ENCODE results near the gene VWA2.
A peak's percentile ranks its signal among the peaks of the same experiment; 100 is the strongest.
"Not testable (repeated sequence)": the region's sequence is repeated elsewhere in the genome, so short reads cannot be mapped to it uniquely, and the experiment has no call there.

Gene VWA2

DNA sequence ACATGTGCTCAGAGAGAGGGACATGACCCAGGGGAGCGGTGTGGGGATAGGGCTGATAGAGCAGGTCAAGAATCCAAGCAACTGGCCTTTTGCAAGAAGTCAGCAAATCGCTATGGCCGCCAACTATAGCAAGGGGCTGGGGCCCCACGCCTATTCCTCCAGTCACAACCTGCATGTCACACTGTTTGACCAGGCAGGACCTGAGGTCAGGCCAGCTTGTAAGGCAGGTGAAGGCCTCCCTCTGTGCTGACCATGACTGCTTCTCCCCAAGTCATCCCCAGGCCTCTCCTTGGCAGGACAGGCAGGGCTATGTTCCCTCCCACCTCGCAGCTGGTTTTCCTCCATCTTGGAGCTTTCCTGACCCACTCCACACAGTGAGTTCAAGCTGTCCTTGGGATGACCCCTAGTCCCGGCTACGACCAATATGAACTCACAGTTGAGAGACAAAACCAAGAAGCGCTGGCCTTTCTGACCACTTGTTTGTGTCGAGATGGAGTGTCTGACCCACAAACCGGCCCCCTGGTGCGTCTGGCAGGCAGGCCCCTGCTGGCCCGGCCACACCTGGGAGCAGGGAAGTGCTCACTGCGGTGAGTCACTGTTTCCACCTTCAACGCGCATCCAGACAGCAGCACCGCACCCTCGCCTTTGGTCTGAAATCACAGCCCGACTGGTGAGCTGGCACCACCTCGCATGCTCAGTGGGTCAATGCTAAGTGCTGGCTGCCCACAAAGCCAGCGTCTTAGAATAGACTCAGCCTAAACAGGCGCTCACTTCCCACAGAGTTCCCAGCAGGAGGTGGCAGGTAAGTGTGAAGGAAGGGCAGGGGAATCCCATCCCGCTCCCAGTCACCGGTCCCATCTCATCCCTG is 81.4 kb downstream of the VWA2 start:
- DNase-seq (ENCODE audit: low read depth): peak; percentile 33

DNA sequence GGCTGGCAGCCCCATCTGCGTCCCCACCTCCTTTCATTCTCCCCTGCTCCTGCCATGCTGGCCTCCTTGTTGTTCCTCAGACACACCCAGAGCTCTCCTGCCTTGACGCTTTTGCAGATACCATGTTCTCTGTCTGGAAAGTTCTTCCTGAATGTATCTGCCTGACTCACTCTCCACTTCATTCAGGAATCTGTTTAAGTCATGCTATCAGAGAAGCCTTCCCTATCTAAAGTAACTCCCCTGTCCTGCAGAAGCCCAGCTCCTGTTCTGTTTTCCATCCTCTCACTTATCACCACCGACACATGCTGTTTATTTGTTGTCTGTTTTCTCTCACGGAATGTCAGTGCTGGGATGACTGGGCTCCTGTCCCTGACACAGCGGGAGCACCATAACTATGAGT is 83.3 kb downstream of the VWA2 start:
- DNase-seq (ENCODE audit: low read depth): peak; percentile 92

DNA sequence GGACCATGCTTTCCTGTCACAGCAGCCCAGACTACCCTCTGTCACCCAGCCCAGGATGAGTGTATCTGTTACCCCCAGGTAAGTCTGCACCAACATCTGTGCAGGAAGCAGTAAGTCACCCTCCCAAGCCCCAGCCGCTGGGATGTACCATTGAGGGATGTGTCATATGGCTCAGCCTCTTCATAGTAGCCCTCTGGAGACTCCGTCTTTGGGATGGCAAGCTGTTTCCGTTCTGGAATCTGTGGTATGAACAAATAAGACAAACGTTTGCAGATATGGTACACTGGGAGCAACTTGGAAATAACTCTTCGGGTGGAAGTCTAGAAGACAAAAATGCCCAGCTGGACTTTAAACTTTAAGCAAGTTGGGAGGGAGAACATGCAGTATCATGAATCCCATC is 84.0 kb downstream of the VWA2 start:
- peak; percentile 70 for DNase-seq (ENCODE audit: low read depth)

DNA sequence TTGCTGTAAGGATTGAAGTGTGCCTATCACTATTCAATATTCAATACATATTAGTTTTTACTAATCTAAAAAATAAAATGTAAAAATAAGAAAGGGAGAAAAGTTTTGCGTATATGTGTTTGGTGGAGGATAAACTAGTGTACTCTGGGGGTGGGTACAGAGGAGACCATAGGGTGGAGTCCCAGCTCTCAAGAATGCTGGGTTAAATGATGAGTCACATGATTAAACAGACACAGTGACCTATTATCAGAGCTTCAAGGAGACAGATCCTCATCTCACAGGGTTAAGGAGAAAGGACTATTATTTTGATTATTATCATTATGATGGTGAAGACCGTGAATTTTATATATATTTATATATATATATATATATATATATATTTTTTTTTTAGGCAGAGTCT is 87.7 kb downstream of the VWA2 start:
- no peak for DNase-seq (ENCODE audit: low read depth)

DNA sequence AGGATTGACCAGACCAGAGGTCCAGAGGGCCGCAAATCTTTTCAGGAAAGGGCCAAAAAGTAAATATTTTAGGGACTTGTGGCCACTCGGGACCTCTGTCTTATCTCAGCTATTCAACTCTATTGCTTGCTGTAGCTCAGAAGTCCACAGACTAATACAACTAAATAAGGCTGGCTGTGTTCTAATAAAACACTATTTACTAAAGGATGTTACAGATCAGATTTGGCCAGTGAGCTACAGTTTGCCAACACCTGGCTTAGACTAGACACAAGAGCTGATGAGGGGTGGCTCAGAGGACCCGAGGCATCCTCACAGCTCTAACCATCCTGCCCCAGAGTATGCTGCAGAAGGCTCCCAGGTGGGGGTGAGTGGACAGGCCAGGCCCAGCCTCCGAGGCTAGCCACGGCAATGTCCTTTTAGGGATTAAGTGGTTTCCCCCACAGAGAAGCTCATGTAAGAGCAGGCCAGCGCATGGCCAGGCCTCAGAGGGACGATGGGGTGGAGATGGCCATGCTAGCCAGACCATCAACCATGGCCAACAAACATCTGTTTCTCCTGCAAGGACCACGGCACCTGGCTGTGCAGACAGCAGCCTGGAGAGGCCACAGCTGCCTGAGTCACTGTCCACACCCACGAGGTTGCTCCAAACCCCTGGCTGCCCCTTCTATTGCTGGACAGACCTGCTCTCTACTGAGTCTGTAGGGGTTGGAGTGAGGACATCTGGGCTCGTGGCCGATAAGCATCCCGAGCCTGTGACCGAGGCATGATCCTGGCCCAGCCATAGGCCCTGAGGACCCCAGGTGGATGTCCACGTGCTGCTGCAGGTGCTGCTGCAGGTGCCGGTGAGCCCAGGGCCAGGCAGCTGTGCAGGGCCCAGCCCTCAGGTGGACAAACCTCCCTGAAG is 88.7 kb downstream of the VWA2 start:
- DNase-seq (ENCODE audit: low read depth): no peak

DNA sequence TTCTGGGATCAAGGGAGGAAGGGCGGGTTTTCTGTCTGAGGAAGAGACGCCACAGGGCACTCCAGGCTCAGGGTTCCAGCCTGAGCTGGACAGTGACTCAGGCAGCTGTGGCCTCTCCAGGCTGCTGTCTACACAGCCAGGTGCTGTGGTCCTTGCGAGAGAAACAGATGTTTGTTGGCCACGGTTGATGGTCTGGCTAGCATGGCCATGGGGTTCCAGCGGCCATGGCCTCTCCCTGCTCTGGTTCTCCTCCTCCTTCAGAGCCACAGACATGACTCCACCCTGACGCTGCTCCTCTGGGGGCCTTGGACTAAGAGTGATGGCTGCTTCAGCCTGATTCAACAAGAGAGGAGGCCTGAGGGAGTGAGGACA is 89.4 kb downstream of the VWA2 start:
- no peak for DNase-seq (ENCODE audit: low read depth)

DNA sequence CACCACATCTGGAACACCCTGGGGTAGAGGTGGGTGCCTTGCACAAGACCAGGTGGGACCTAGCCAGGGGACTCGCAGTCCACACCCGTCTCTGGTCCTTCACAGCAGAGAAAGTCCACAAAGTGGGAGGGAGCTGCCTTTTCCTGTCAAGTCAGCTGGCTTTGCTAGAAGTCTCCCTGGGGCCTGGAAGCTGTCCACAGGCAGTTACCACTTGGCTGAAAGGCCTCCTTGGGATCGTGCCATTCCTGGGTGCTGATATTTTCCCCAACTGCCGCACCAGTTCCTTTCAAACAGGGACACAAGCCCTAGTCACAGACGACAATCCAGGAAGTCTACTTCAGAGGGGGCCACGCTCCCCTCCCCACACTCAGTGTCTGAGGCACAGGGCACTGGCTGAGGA is 89.8 kb downstream of the VWA2 start:
- no peak for DNase-seq (ENCODE audit: low read depth)

DNA sequence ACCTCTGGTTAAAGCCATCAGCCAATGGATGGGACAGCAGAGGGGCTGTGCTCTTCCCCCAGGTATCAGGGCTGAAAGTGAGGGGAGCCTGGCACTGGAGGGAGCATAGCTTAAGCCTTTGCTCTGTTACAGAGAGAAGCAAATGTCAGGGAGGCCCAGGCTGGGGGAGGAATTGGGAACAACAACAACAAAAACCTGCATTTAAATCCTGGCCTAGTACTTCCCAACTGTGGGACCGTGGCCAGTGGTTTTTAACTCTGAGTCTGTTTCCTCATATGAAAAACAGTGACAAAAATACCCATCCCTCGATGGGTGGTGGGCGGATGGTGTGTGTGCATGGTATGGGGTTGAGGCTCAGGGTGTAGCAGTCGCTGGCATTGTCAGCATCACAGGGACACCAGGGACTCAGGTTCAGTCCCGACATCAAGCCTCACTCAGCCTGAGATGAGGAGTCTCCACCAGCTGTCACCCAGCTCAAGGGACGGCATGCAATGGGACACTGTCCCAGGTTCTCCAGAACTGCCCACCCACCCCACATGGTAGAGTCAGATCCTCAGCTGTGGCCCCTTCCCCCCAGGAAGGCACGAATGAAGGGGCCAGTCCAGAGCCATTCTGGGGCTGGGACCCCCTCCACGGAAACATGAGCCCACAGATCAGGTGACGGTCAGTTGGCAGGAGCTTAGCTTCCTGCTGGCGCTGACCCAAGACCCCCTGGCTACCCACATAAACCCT is 90.7 kb downstream of the VWA2 start:
- no peak for DNase-seq (ENCODE audit: low read depth)

DNA sequence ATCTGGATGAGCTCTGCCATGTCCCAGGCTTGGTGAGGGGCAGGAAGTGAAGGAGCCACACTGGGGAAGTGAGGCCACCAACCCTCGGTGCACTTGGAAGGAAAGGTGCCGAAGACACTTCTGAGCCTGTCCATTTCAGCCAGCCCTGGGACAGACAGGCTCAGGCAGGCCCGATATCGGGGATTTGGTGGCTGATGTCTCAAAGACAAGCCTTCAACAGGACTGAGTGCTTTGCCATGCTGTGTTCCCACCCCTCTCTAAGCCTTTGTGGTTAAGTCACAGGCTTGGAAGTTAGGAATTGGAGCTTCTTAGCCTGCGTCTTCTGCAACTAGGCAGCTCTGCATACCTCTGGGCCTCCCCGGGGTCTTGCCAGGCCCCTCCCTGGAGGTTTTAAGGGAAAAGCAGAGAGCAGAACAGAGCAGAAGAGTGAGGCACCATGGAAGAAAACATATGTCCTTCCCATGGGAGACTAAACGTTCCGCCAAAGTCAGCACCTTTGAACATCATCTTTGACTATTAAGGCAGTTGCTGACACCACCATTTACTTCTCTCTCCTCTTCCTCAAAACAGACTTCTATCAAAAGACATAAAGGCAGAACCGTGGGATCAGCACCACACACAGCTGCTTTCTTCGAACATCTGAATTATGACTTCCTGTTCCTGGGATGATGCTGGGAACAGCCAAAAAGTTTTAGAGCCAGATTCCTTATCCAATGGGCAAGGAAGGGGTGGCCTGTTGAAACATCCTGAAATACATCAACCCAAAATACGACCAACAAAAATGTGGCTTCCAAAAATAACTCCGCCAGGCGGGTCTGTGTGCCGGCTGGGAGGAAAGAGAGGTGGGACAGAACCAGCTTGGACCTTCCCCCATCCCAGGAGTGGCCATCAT is 93.5 kb downstream of the VWA2 start:
- no peak for DNase-seq (ENCODE audit: low read depth)

DNA sequence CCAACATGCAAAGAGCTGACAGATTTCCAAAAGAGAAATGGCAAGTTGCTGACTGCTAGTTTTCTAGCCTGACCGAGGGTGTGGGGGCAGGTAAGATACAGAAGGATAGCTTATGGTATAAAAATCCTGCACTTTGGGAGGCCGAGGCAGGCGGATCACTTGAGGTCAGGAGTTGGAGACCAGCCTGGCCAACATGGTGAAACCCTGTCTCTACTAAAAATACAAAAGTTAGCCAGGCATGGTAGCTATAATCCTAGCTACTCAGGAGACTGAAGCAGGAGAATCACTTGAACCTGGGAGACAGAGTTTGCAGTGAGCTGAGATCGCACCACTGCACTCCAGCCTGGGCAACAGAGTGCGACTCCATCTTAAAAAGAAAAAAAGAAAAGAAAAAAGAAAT is 94.4 kb downstream of the VWA2 start:
- not testable (repeated sequence) for DNase-seq (ENCODE audit: low read depth)

DNA sequence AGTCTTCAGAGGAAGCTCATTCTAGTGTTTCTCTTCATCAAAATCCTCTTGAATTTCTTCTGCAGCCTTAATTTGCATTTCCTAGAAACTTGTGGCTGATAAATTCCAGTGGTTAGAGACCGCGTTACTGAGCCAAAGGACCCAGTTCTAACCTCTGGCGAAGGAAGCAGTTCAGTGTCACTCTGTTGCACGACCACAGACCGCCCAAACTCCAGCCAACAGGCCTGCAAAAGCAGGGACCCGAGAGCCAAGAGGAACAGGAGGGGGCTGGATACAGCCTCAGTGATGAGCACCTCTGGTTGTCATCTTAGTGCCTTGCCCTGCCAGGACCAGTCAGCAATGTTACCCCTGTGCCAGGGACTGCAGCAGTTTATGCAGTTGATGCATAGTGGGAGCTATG is 95.2 kb downstream of the VWA2 start:
- DNase-seq (ENCODE audit: low read depth): no peak

DNA sequence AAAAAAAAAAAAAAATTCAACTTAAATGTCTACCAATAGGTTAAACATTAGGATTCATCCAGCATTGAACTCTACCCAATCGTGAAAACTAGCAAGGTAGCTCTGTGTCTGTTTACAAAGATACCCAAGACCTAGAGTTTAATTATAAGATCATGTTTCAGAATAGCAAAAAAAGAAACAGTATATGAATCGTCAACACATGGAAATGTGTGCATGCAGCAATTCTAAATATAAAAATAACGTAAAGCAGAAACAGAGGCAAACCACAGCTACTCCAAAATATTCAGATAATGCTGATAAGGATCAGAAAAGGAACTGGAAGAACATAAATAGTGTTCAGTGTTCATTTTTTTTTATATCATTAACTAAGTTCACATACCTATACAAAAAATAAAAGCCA is 96.6 kb downstream of the VWA2 start:
- DNase-seq (ENCODE audit: low read depth): no peak

DNA sequence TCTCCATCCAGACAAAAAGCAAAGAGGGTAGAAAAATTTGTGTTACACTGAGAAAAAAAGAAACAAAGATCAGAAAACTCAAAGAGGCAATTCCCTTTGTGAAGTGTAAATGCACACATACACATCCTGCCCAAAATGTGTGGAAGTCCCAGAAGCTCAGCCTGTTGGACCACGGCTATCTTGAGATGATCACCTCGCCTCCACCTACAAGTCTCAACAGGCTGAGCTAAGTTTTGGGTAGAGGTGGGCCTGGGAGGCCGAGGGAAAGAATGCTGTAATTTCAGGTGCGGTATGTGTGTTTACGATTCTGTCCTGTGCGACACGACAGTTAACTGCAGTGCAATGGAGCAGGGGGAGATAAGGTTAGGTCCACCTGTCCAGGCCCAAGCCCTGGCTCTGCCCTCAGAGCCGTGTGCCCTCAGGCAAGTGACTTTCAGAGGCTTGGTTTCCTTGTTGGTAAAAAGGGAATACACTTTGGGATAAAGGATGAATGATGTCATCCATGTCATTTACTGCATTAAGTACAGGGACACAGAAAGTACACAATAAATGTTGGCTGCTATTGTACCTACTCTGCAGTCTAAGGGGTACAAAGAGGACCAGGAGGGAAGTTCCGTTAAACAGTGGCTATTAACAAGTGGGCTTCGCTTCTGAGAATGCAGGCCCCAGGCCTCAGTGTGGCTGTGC is 97.9 kb downstream of the VWA2 start:
- DNase-seq (ENCODE audit: low read depth): no peak

DNA sequence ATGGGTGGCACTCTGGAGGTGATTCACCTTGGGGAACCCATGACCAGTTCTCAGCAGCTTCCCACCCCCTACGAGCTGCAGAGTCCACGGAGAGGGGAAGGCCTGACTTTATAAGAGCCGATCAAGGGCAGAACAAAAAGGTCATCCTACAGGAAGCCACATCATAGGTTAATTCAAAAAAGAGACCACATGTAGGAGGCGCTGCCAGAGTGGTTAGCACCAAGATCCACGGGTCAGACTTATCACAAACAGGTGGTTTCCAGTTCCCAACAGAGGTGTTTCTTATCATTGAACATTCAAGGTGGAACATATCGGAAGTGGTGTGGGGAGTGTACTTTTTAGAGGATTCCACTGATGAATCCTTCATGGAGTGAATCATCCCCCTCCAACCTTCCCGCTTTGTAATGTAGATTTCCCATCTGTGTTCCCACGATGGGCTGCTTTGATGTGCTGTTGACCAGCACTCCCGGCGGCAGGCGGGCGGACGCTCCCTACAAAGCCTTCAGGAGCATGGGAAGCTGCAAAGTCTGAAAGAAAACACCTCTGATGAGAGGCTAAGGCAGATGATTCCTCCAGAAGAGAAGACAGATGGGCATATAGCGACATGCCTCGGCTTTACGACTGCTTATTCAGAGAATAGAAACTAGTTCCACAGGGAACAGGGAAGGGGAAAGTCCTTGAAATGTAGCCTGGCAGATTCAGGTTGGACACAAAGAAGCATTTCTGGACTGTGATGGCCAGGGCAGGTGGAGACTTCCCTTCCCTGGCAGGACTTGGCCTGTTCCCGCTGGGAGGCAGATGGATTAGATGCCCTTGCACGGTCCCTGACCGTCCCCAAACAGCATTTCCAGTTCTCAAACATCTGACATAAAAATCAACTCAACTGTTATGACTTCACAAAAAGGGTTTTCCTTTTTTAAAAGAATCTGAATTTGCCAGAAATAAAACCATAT is 98.7 kb downstream of the VWA2 start:
- DNase-seq (ENCODE audit: low read depth): peak; percentile 75

DNA sequence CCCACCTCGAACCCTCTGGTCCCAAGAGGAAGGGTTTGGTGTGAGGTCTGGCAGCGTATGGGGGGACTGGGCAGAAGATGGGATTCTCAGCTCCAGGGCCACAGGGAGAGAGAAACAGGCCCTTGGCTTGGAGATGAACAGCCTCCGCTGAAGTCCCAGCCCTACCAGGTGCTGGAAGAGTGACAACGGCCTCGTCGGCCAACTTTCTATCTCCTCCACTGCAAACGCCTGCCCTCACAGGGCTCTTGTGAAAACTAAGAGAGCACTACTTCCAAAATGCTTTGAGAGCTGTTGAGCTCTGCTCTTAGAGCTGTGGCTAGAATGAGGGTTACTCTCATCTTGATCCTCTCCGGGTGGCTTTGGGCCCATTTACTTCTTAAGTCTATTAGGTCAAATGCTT is 101.8 kb downstream of the VWA2 start:
- no peak for DNase-seq (ENCODE audit: low read depth)
